HG03469 (cell line): ENCODE measurements around the gene IHH.

Experiments used
- ATAC-seq: cut with Tn5 transposase; IDR thresholded peaks from one replicate; pipeline ENCODE4 v1.9.1; 2021; ENCODE audit warnings: mild to moderate bottlenecking, moderate library complexity, moderate number of reproducible peaks; ENCODE audit not compliant: unreplicated experiment

The IHH gene

DNA sequence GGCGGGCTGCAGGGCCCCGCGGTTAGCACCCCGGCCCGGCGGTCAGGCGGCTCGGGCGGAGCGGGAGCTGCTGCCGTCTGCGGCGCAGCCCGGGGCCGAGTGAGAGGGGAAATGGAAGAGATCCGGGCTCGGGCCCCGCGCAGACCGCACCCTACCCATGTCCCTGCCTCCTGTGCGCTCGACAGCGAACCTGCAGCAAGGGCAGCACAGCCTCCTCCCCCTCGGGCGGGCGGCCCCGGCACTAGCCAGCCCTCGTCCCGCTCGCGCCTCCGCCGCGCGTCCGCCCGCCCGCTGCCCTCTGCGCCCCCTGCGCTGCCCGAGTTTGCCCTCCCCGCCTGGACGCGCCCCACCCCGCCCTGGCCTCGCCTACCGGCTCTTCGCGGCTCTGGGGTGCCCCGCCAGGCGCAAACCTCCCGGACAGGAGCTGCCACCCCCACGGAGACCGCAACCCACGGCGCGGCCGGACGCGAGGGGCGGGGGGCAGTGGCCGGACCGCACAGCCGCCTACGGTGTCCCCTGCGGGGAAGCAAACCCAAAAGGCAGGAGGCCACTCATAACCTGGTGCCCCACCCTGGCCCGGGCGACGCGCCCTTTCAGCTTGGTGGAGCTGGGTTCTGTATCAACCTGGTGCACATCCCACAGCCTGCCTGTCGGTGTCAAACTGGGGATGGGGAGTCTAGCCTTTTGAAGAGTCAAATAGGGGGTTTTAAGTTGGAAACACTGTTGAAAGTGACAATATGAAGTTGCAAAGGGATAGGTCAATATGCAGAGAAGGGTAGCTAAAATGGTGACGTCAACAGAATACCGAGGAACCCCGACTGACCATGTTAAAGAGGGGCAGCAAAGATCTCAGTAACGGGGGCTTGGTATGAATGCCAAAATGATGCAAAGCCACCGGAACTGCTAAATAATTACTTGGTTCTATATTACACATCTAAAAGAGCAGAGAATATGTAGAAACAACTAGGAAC lies at the start of gene IHH:
IHH (minus strand) TSS at position 101 of the 971 bp plus-strand sequence. CDS start 454 bp downstream, outside the sequence.
- no peak for ATAC-seq

DNA sequence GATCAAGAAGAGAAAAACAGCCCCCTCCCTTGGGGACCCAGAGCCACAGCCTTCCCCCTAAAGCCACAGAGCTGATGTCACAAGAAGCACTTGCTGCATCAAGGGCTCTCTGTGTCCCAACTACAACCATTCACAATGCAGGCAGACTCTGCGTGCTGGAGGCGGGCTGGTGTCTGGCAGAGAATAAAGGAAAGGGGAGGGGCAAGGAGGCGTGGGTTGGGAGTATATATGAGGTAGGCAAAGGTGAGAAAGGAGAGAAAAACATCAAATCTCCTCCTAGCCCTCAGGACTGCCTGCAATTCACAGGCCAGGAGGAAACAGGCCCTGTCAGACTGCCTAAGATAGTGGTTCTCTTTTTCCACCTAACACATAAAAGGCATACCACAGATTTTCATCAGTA lies 48.8 kb upstream of the IHH start:
- ATAC-seq, result no peak

DNA sequence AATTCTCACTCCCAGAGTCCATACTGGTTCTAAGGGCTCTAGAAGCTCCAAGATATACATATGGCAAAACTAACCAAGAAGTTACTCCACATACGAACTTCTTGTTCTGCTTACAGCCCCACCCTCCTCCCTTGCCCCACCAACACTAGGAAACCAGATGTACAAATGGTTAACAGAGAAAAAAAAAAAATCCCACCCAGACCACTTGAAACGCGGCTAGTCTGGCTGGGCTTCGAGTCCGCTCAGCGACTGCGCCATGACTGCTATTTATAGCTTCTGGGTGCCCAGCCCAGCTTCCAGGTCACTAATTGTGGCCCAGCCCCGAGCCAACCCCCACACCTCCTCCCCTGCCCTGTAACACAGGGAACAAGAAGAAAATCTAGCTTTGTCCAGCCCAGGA lies 47.0 kb upstream of the IHH start:
- ATAC-seq, result no peak

DNA sequence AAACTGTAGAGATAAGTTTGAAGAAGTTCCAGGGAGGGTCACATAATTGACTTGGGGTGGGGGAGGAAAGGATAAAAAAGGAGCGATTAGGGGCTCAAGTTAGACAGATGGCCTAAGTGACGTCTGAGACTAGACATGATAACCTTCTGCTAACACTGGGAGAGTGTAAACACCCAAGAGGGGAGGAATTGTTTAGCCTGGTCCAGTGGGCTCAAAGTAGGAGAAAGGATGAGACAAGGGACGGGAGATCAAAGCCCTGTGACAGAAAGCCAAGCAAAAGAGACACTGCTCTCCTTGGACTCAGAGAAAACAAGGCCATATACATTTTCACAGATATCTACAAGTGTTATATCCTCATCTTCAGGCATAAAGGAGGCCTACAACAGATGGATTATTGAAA lies 45.5 kb upstream of the IHH start:
- ATAC-seq, result no peak

DNA sequence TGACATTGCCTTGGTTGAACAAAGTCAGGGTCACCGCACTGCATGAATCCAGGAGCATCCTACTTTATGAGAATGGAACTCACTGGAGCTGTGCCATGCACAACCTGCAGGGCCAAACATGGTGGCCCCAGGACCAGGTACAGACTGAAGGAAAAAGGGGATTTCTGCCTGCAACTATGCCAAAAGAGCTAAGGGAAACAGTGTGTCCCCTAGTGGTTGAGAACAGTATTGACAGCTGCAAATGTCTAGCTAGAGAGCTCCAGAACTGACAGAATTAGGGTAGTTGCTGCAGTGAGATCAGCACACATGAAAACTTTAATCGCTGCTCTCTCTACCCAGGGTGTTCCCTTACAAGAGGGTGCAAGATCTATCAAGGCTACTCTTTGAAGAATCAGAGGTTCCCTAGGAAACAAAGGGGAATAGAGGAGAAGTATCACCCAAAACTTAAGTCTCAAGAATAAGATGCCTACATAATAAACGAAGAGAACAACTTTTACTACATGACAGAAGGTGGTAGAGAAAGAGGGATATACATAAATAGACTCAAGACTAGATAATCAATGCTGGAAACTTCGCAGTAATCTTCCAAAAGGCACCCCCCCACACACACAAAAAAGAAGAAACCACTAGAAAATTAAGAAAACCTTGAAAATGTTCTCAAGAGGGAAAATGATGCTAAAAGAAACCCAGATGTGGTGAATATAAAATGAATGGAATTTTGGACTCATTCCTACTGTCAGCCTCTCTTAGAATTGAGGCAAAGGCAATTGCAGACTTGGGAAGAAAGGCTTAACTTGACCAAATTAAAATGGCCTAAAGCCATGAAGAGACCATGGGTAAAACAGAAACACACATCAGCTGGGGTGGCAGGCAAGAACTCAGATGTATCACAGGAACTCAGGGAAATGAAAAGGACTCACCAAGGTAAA lies 43.6 kb upstream of the IHH start:
- ATAC-seq, result no peak

DNA sequence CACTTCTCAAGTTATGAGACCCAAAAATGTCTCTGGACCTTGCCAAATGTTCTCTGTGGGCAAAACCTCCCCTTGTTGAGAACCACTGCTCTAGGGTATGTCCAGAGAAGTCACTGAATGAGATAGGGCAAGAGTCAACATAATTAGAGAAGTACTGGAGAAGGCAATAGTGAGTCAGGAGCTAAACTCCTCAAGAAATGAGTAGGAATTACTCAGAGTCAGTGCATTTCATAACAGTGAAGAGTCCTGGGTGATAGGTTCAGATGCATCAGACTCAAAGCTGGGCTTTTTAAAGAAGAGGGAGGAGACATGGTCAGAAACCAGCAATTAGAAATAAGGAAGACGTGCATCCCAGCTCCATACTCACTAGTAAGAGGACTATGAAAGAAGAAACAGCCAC lies 38.6 kb upstream of the IHH start:
- no peak for ATAC-seq

DNA sequence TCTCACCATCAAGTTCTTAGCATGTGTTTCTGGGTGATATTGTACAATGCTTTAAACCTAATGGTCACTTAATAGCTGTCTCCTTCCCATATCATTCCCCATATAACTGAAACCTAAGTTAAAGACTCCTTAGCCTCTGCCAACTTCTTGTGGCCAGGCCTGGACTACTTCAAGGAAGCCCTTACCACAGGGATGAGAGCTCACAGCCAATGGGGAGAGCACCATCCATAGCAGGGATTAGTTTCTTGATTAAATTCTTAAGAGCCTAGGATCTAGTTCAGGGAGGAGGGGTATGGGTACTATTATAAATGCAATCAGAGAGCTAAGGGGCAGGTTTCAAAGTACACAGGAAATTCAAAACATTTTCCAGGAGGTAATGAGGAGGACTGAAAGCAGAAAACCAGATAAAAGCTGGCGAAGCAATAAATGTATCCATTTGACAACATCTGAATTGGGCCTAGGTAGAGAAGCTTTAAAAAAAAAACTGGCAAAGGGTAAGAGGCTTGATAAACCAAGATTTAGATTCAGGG lies 34.8 kb upstream of the IHH start:
- no peak for ATAC-seq

DNA sequence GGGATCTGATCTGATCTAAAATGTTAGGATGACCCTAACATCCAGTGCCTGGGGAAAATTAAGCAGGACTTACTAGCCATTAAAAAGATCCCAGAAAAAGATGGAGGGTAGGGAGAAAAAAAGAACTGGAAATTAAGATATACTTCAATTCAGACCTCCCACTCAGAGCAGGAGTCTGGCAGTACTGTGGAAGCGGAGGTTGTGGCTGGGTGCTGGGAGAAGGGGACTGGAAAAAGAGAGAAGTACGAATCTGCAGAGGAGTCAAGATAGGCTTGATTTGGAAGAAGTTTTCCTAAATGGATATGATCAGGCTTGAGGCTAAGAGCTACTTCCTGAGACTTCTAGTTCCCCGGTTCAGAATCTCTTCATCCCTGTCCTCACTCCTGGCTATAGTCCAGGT lies 33.5 kb upstream of the IHH start:
- ATAC-seq, result no peak

DNA sequence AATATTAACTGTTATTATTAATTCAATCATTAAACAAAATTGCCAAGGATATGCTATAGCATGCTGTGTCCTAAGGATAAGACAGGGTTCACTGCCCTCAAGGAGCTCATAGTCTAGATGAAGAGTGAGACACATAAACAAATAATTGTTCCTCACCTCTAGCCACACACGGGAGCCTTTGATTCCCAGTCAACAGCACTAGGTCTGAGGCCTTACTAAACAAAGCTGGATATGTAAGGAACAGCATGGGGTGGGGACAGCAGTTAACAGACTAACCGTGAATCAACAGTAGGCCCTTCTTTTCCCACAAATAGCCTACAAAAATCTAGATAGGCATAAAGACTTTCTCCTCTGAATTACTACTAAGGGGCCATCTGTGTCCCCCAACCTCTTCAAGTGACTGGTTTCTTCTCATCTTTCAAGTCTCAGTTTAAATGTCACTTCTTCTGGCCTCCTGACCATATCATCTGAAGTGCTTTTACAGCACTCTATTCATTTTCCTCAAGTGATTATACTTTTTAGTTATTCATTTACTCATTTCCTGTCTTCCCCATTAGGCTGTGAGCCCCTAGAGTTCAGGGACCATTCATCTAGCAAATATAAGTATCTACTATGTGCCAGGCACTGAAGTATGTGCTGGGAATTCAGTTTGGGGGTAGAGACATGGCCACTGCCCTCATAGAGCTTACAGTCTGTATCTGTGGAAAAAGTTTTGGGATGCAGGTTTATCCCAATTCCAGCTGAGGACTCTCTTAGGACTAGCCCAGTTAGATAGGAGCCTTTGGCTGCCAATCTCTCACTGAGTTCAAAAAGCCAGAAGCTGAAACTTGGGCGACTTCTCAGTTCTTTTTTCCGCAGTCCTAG lies 29.9 kb upstream of the IHH start:
- no peak for ATAC-seq

DNA sequence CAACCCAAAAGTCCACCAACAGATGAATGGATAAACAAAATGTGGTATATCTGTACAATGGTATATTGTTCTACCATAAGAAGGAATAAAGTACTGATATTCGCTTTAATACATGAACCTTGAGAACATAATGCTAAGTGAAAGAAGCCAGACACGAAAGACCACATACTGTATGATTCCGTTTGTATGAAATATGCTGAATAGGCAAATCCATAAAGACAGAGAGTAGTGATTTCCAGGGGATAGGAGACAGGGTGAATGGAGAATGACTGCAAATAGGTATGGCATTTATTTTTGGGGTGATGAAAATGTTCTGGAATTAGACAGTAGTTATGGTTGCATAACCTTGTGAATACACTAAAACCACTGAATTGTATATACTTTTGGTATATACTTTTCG lies 28.6 kb upstream of the IHH start:
- no peak for ATAC-seq

DNA sequence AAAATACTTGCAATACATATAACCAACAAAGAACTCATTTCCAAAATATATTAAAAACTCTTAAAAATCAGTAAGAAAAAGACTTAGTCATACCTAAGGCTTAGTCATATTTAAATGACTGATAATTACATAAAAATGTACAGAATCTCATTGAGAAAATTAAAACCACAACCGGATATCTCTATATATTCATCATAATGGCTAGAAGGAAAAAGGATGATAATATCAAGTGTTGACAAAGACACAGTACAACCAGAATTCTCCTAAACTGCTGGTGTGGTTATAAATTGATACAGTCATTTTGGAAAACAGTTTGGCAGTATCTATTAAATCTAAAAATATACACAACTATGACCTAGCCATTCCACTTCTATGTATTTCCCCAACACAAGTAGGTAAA lies 27.1 kb upstream of the IHH start:
- ATAC-seq, result no peak

DNA sequence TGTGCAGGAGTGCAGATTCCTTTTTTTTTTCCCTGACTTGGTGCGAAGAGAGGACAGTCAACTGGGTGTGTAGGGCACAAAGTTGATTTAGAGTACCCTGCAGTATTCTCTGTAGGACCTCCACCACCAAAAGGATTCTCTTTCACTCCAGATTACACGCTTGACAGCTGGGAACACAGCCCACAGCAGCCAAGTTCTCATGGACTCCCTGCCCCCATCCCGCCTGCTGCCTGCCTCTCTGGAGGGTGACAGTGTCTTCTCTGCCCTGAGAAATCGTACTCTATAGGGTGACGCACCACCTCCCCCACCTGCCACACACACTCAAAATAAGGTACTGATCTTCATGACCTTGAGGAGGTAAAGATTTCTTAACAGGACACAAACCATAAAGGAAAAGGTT lies 26.6 kb upstream of the IHH start:
- ATAC-seq, result no peak

DNA sequence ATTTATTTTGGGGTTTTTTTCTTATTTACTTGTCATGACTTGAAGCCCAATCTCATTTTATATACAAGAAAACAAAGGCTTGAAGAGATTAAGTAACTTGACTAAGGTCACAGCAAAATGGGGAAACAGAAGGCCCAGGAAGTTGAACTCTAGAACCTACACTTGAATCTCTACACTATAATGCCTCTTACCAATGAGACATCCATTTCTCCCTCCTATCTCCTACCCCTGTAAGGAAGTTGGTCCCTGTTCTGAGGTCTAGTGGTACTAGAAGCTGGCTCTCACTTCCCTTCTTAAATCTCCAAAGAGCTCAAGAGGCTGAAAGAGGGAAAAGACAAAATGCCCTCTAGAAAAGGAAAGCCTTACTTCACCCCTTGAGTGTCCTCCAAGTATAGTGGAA lies 25.5 kb upstream of the IHH start:
- no peak for ATAC-seq

DNA sequence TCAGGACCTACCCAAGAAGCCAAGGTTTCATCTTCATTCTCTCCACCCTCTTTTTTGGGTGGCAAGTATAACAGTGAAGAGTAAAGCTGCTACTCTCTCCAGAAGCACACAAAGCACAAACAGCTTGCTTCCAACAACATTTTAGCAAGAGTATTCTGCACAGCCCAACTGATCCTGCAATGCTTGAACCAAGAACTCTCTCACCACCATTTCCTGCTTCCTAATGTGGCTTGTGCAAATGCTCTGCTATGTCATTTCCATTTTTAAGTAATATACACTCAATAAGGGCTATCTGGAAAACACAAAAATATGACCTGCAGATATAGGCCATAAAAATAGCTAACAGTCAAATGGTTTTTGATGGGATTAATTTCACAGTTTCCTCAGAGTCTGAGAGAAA lies 24.1 kb upstream of the IHH start:
- ATAC-seq, result no peak

DNA sequence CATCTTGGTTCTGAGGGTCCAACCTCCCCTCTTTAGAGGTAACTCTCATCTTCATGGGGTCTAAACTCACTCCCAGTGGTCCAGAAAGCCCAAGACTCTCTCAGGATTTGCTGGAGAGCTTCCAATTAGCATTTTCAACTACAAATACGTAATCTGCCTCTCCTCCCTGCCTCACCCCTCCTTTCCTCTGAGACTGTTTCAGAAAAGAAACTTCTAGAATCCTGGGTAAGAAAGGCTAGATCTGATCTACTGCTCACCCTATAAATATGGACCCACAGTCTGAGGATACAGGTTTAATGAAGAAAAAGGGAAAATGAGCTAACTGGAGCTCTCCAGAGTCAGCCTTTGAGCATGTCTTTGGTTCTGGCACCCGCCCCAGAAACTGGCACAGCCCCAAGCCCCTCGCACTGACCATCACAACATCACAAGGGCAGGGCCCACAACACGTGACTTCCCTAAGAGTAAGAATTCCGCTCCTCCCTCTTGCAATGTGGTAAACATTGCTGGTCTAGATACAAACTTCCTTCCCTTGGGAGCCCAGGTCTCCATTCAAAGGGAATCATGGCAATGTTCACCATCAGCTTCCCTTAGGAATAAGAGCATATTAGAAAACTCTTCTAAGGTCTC lies 21.7 kb upstream of the IHH start:
- no peak for ATAC-seq

DNA sequence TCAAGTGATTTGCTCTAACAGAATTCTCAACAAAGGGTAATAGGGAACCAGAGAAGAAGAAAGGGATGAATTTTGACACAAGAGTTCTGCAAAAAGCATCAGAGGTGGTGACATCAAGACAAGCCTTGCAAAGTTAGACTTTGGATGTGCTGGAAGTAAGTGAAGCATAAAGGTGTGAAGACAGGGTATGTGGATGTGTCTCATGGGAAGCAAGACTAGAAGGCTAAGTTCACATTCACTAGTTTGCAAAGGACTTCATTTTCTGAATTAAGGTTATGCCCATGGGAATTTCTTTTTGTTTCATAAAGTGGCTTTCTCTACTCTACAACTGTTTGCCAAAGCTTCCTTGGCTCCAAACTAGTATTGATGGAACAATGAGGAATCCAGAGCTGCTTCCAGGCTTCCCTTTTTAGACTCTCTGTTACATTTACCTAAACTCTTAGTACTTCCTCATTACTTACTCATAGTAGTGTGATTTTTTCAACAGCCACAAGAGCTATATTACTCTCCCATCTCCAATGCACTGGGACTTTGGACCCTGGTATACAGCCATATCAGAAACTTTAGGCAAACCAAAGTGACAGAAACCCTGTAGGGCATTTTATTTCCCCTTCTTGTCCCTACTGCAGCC lies 21.1 kb upstream of the IHH start:
- no peak for ATAC-seq

DNA sequence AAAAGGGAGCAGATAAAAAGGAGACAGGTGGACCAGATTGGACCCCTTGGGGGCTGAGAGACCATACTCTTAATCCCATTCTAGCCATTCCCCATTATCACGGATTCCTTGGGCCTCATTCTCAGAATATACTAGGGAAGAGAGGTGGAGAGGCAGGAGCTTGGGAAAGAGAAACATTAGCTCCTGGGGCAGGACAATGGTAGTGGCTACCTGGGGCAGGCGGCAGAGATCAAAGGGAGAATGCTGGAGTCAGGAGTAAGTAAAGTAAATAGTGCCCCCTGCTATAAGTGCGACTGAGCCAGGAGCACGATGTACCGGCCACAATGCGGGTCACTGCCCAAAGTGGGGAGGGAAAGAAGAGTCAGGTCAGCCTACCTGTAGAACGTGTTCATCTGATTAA lies 20.4 kb upstream of the IHH start:
- no peak for ATAC-seq

DNA sequence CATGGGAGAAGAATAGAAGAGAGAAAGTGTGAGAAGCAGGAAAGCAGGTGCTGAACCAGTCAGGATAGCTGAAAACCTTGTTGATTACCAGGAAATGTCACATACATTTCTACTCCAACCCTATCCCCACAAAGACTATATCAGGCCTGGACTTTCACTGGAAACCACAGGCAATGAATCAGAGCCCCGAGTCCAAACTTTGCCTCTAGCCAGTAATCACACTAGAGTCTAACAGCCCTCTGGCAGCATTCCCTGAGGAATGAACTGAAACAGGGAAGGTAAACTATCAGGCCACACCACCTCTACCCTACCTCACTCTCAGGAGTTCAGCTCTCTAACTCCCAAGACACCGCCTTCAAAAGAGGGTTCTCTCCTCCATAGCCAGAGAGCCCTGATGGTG lies 18.7 kb upstream of the IHH start:
- no peak for ATAC-seq

DNA sequence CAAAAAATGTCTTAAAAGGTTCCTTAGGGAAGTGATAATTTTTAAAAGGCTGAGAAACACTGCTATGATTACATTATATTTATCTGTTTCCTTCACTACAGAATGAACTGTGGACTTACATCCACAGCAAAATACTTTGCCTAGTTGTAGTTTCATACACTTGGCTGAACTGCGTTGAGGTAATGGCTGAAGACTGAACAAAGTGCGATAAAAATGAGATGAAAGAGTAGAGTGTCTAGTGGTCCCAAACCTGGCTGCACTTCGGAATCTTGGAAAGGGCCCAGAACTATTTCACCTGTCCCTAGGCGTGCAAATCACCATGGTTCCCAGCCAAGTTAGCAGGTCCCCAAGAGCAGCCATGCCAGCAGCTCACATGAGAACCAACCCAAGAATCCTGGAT lies 18.2 kb upstream of the IHH start:
- ATAC-seq, result no peak

DNA sequence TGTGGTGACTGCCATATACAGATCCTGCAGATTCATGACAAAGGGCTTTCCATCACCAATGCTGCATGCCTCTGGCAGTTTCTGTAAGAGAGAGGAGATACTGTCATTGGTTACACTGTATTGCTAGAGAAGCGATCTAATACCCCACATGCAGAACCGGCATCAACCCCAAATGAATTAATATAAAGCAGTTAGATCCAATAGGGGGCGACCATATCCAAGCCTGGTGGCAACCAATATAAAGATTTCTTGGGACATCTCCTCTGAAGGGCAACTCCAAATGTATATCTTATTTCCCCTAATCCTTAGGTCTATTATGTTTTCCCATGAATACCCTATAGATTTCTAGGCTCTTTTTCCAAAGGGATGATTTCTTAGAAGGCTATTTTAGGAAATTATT lies 17.4 kb upstream of the IHH start:
- no peak for ATAC-seq
